ENCODE data around the gene PSMD13. TPM values are rescaled to one million over a fixed set of nuclear protein-coding genes. Genes with fewer than 3 reads are reported as not detected.

Gene PSMD13
- total RNA-seq, 1 experiment from 2014 or later, result 141 TPM

DNA sequence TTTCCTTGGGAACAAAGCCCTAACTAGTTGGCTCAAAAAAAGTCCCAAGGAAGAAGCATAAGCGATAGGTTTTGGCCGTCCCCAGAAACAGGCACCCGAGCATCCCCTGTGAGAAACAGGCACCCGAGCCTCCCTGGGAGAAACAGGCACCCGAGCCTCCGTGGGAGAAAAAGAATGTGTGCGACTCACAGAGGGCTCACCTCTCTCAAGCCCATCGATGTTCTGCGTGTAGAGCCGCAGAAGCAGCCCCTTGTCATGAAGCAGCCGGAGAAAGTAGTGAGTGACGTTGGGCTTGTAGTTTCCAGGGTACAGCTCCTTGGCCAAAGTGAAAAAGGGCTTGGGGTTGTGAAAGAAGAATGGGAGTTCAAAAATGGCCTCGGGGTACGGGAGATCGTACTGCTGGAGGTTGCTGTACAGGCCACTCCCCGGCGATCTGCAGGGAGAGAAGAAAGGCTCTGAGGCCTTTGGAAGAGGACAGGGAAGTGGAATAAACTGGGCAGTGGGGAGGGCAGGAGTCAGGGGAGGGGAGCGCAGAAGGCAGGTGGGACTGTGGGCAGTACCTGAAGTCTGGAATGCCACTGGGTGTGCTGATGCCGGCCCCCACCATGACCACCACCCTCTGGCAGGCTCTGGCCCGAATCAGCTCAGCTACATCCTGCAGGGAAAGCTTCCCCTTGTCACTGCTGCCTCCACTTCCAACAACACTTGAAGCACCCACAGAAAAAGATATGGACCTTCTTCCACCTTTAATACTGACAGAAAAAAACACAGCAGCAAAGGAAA lies 3.8 kb upstream of the PSMD13 start:
- H3K4me3 Mint-ChIP-seq, result peak overlapping the region in 1 of 2 experiments; percentile 8; a peak in 1 of 5 replicates

More for the DNA sequence above, 3.8 kb upstream of the PSMD13 start:
- Histone ChIP-seq H2BK5ac (ENCODE audit: insufficient read length, low read length) (no peak overlapping the region), H3K4me2 (ENCODE audit: insufficient read depth, insufficient read length, low read length) (no peak overlapping the region), H3K27ac (ENCODE audit: insufficient read length, low read depth, low read length) (no peak overlapping the region), H3K4ac (ENCODE audit: low read depth, low read length) (no peak overlapping the region), H2BK15ac (ENCODE audit: low read depth, low read length) (no peak overlapping the region), H4K91ac (ENCODE audit: insufficient read length, low read depth, low read length) (no peak overlapping the region), H3T11ph (ENCODE audit: low read length) (no peak overlapping the region), H2AFZ (ENCODE audit: low read length) (no peak overlapping the region), H3K18ac (ENCODE audit: insufficient read length, low read depth, low read length) (no peak overlapping the region), H2AK5ac (ENCODE audit: insufficient read length, low read length) (no peak overlapping the region), H3K79me2 (ENCODE audit: insufficient read depth, low read length) (peaks cover 3% of the 10 kb centered on the region; the same call in 1 of the 2 replicates), H2BK12ac (ENCODE audit: insufficient read length, low read depth, low read length) (no peak overlapping the region), H3K9ac (ENCODE audit: extremely low read depth, insufficient read length, low read length) (no peak overlapping the region), H3K79me1 (ENCODE audit: insufficient read depth, low read depth, low read length, poor library complexity, severe bottlenecking) (no peaks in the 10 kb centered on the region), H3K23ac (ENCODE audit: insufficient read length, low read depth, low read length) (no peak overlapping the region), H4K5ac (ENCODE audit: insufficient read length, low read depth, low read length) (no peak overlapping the region), H3K23me2 (ENCODE audit: insufficient read length, low read depth, low read length, poor library complexity, severe bottlenecking) (peaks cover 6% of the 10 kb centered on the region), H3K4me1 (ENCODE audit: insufficient read depth, low read length) (no peaks in the 10 kb centered on the region; the same call in 1 of the 2 replicates), H3K27me3 (ENCODE audit: insufficient read depth, low read length) (no peaks in the 10 kb centered on the region; the same call in 1 of the 2 replicates), H4K8ac (replicated peaks; ENCODE audit: insufficient read length, low read depth, low read length) (no peak overlapping the region), H2BK20ac (ENCODE audit: low read depth, low read length, poor library complexity, severe bottlenecking) (no peak overlapping the region), H3K56ac (ENCODE audit: insufficient read length, low read depth, low read length) (no peak overlapping the region), H4K20me1 (ENCODE audit: control insufficient read depth, insufficient read depth, insufficient read length) (no peaks in the 10 kb centered on the region), H2BK120ac (ENCODE audit: low read depth, low read length, poor library complexity, severe bottlenecking) (no peak overlapping the region), H3K14ac (ENCODE audit: insufficient read depth, low read length) (no peak overlapping the region), H3K9me3 (ENCODE audit: control insufficient read depth, low read depth, low read length) (no peaks in the 10 kb centered on the region)
- H3K27ac Mint-ChIP-seq, result peak overlapping the region in 1 of 3 experiments; percentile 70; a peak in 2 of 7 replicates
- no peak for DNase-seq
- TF ChIP-seq, protein P1, sequence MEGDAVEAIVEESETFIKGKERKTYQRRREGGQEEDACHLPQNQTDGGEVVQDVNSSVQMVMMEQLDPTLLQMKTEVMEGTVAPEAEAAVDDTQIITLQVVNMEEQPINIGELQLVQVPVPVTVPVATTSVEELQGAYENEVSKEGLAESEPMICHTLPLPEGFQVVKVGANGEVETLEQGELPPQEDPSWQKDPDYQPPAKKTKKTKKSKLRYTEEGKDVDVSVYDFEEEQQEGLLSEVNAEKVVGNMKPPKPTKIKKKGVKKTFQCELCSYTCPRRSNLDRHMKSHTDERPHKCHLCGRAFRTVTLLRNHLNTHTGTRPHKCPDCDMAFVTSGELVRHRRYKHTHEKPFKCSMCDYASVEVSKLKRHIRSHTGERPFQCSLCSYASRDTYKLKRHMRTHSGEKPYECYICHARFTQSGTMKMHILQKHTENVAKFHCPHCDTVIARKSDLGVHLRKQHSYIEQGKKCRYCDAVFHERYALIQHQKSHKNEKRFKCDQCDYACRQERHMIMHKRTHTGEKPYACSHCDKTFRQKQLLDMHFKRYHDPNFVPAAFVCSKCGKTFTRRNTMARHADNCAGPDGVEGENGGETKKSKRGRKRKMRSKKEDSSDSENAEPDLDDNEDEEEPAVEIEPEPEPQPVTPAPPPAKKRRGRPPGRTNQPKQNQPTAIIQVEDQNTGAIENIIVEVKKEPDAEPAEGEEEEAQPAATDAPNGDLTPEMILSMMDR (conservative IDR thresholded peaks at IDR 0.05), result no peak
- H3K9me3 Mint-ChIP-seq, result no peaks in the 10 kb centered on the region; a peak in 1 of 5 replicates
- H3K36me3 Mint-ChIP-seq (ENCODE audit: insufficient read depth in 1 of 3, low read depth in 3 of 3), result peaks cover 0 to 22% (median 3%) of the 10 kb centered on the region in 3 experiments; a peak in 4 of 7 replicates
- no CpG with 5 or more reads among the region's 20 CpGs for WGBS (ENCODE audit: extremely low coverage, insufficient read length, low lambda C conversion rate)
- no peaks in the 10 kb centered on the region; the same call in 1 of the 2 replicates for H3K27me3 Mint-ChIP-seq (ENCODE audit: low read depth)
- peaks cover 5 to 14% of the 10 kb centered on the region in 2 experiments for H3K4me1 Mint-ChIP-seq

Measured in H9 (cell line).